GM19351 (cell line): ENCODE measurements around the gene INHBB.
A peak's percentile ranks its signal among the peaks of the same experiment; 100 is the strongest.

Source experiments
- ATAC-seq: cut with Tn5 transposase; IDR thresholded peaks from one replicate; pipeline ENCODE4 v1.9.1; 2021; ENCODE audit warnings: mild to moderate bottlenecking, moderate library complexity; ENCODE audit not compliant: unreplicated experiment

The INHBB gene

GRCh38 chr2:120338015-120338414 is 7.9 kb upstream of the INHBB start:
- ATAC-seq = no peak

- ATAC-seq = no peak
Measured at GRCh38 chr2:120341977-120342376, 4.0 kb upstream of the INHBB start.

GRCh38 chr2:120342446-120342845 is 3.5 kb upstream of the INHBB start:
- no peak for ATAC-seq

- no peak for ATAC-seq
Measured at GRCh38 chr2:120343100-120343432, 2.9 kb upstream of the INHBB start.

- peak; percentile 62 for ATAC-seq
Measured at GRCh38 chr2:120343433-120344105, 2.4 kb upstream of the INHBB start.

GRCh38 chr2:120344214-120344975 is 1.5 kb upstream of the INHBB start:
- no peak for ATAC-seq

GRCh38 chr2:120344976-120345581 is 857 bp upstream of the INHBB start:
- ATAC-seq = no peak

- ATAC-seq = no peak
Measured at GRCh38 chr2:120345608-120346007, 328 bp upstream of the INHBB start.

- ATAC-seq = no peak
Measured at GRCh38 chr2:120346667-120347358, 877 bp downstream of the INHBB start.

GRCh38 chr2:120347396-120348060 is 1.6 kb downstream of the INHBB start:
- ATAC-seq = no peak

- no peak for ATAC-seq
Measured at GRCh38 chr2:120348134-120348736, 2.3 kb downstream of the INHBB start.

GRCh38 chr2:120348737-120349439 is 3.0 kb downstream of the INHBB start:
- ATAC-seq = no peak

GRCh38 chr2:120349440-120349921 is 3.5 kb downstream of the INHBB start:
- no peak for ATAC-seq

GRCh38 chr2:120350080-120350479 is 4.1 kb downstream of the INHBB start:
- ATAC-seq = no peak

GRCh38 chr2:120350801-120351320 is 4.9 kb downstream of the INHBB start:
- ATAC-seq = no peak

- no peak for ATAC-seq
Measured at GRCh38 chr2:120352696-120353590, 7.0 kb downstream of the INHBB start.

- ATAC-seq = no peak
Measured at GRCh38 chr2:120353591-120353898, 7.6 kb downstream of the INHBB start.

GRCh38 chr2:120353931-120354330 is 8.0 kb downstream of the INHBB start:
- ATAC-seq = no peak

- no peak for ATAC-seq
Measured at GRCh38 chr2:120354467-120354866, 8.5 kb downstream of the INHBB start.
